KMS-11 (cell line): ENCODE results near the gene ALDH3B2.

Experiments
- H2AFZ ChIP-seq: fragments of 200-600 bp; sonication (generic); 2 replicates; pipeline ENCODE4 v1.6.1; 2016; ENCODE audit warnings: antibody characterized with exemption, mixed run types, low read depth
- H3K27ac ChIP-seq: fragments of 200-600 bp; sonication (generic); 2 replicates; pipeline ENCODE4 v1.6.1; 2016; ENCODE audit warnings: mild to moderate bottlenecking, mixed run types
- H3K27me3 ChIP-seq: fragments of 200-600 bp; sonication (generic); 2 replicates; pipeline ENCODE4 v1.6.1; 2017; ENCODE audit warnings: mild to moderate bottlenecking, low read depth, mixed run types, moderate library complexity; ENCODE audit not compliant: insufficient read depth
- H3K36me3 ChIP-seq: fragments of 200-600 bp; sonication (generic); 2 replicates; pipeline ENCODE4 v1.6.1; 2017; ENCODE audit warnings: mild to moderate bottlenecking, mixed run types; ENCODE audit not compliant: insufficient read depth
- H3K4me1 ChIP-seq: fragments of 200-600 bp; sonication (generic); 2 replicates; pipeline ENCODE4 v1.6.1; 2016; ENCODE audit warnings: mild to moderate bottlenecking, low read depth, mixed run types; ENCODE audit not compliant: poor library complexity, severe bottlenecking
- H3K4me2 ChIP-seq: fragments of 200-600 bp; sonication (generic); 2 replicates; pipeline ENCODE4 v1.7.0; 2016; ENCODE audit warnings: mild to moderate bottlenecking, mixed run types
- H3K4me3 ChIP-seq: fragments of 200-600 bp; sonication (generic); IDR thresholded peaks from 2 replicates; pipeline ENCODE4 v1.6.1; 2017; ENCODE audit warnings: low read depth, low read length, mixed read lengths; ENCODE audit not compliant: insufficient read depth
- H3K79me2 ChIP-seq: fragments of 200-600 bp; sonication (generic); 2 replicates; pipeline ENCODE4 v1.6.1; 2016; ENCODE audit warnings: low read depth, mixed run types; ENCODE audit not compliant: insufficient read depth
- H3K9ac ChIP-seq: fragments of 200-600 bp; sonication (generic); 2 replicates; pipeline ENCODE4 v1.6.1; 2016; ENCODE audit warnings: mild to moderate bottlenecking, mixed run types
- H4K20me1 ChIP-seq: fragments of 200-600 bp; sonication (generic); 2 replicates; pipeline ENCODE4 v1.6.1; 2016; ENCODE audit warnings: mild to moderate bottlenecking, mixed run types; ENCODE audit not compliant: insufficient read depth
- CTCF ChIP-seq: fragments of 200-600 bp; sonication (generic); conservative IDR thresholded peaks from 2 replicates; pipeline ENCODE4 v1.6.1; 2017; ENCODE audit warnings: low read depth, mild to moderate bottlenecking, antibody characterized with exemption, low read length, moderate library complexity, mixed read lengths

Gene ALDH3B2

GRCh38 chr11:67644042-67644441 is 30.4 kb downstream of the ALDH3B2 start:
- H3K9ac ChIP-seq = no peak overlapping the region
- peaks cover 17% of the 10 kb centered on the region for H3K4me1 ChIP-seq
- H3K27me3 ChIP-seq = no peaks in the 10 kb centered on the region; the same call in 1 of the 2 replicates
- no peak overlapping the region for H3K27ac ChIP-seq
- H3K4me3 ChIP-seq = no peak overlapping the region
- H3K79me2 ChIP-seq = no peaks in the 10 kb centered on the region
- H2AFZ ChIP-seq = no peak overlapping the region
- H4K20me1 ChIP-seq = no peaks in the 10 kb centered on the region
- TF ChIP-seq CTCF = peak; percentile 37; the same call in 1 of the 2 replicates
- no peaks in the 10 kb centered on the region for H3K36me3 ChIP-seq
- H3K4me2 ChIP-seq = no peak overlapping the region

- H3K36me3 ChIP-seq = no peaks in the 10 kb centered on the region
- no peak overlapping the region for H3K4me2 ChIP-seq
- no peak for TF ChIP-seq CTCF
- H3K79me2 ChIP-seq = no peaks in the 10 kb centered on the region
- H3K9ac ChIP-seq = no peak overlapping the region
- H3K4me1 ChIP-seq = peaks cover 4% of the 10 kb centered on the region
- no peaks in the 10 kb centered on the region; the same call in 1 of the 2 replicates for H3K27me3 ChIP-seq
- H3K4me3 ChIP-seq = no peak overlapping the region
- H2AFZ ChIP-seq = no peak overlapping the region
- H4K20me1 ChIP-seq = no peaks in the 10 kb centered on the region
- H3K27ac ChIP-seq = no peak overlapping the region
Measured at GRCh38 chr11:67642173-67643120, 32.0 kb downstream of the ALDH3B2 start.

- H3K9ac ChIP-seq = no peak overlapping the region
- no peak overlapping the region for H3K27ac ChIP-seq
- no peaks in the 10 kb centered on the region for H3K79me2 ChIP-seq
- no peaks in the 10 kb centered on the region for H3K36me3 ChIP-seq
- H3K27me3 ChIP-seq = no peaks in the 10 kb centered on the region; the same call in 1 of the 2 replicates
- H4K20me1 ChIP-seq = no peaks in the 10 kb centered on the region
- no peak overlapping the region for H3K4me2 ChIP-seq
- no peak overlapping the region for H2AFZ ChIP-seq
- H3K4me1 ChIP-seq = peaks cover 4% of the 10 kb centered on the region
- H3K4me3 ChIP-seq = no peak overlapping the region
- TF ChIP-seq CTCF = no peak
Measured at GRCh38 chr11:67641338-67642172, 32.9 kb downstream of the ALDH3B2 start.

GRCh38 chr11:67640758-67641337 is 33.6 kb downstream of the ALDH3B2 start:
- Histone ChIP-seq H3K4me2 (no peak overlapping the region), H3K36me3 (no peaks in the 10 kb centered on the region), H3K4me3 (no peak overlapping the region), H3K79me2 (no peaks in the 10 kb centered on the region), H4K20me1 (no peaks in the 10 kb centered on the region), H3K9ac (no peak overlapping the region), H3K27me3 (no peaks in the 10 kb centered on the region; the same call in 1 of the 2 replicates), H3K27ac (no peak overlapping the region), H2AFZ (no peak overlapping the region), H3K4me1 (peaks cover 4% of the 10 kb centered on the region)
- no peak for TF ChIP-seq CTCF
